Common myeloid progenitor, CD34-positive (primary cell): Measurements from ENCODE around the gene SMC6.
A peak's percentile ranks its signal among the peaks of the same experiment; 100 is the strongest.

ENCODE experiments used
- CTCF ChIA-PET: fragments of 350-600 bp; sonication (Branson Sonifier 250); formaldehyde crosslinking; loops from one replicate; lab custom pipeline; 2021; ENCODE audit warnings: antibody characterized with exemption; lab: Charles Lee
- POLR2A ChIA-PET: fragments of 350-600 bp; sonication (Branson Sonifier 250); formaldehyde crosslinking; loops from one replicate; lab custom pipeline; 2021; ENCODE audit warnings: antibody characterized with exemption; lab: Charles Lee
- DNase-seq, 3 donors: peaks; one replicate each; pipeline versions ENCODE4 v3.0.0 to v3.0.0-alpha.2; 2013
- H3K27ac ChIP-seq, 2 experiments: 1 replicate in 1 of 2; 2 replicates in 1 of 2; pipeline ENCODE4 v1.7.0; 2013; ENCODE audit warnings: inconsistent platforms in 2 of 2, low read length in 2 of 2, mild to moderate bottlenecking in 2 of 2, low read depth in 1 of 2, moderate library complexity in 1 of 2; ENCODE audit not compliant: severe bottlenecking in 2 of 2, insufficient read depth in 1 of 2, poor library complexity in 1 of 2
- H3K27me3 ChIP-seq, 5 experiments: replicated peaks in 2 of 5; 1 replicate in 3 of 5; 2 replicates in 2 of 5; pipeline versions ENCODE4 v1.6.1 to v1.7.0; 2013; ENCODE audit warnings: low read length in 4 of 5, mild to moderate bottlenecking in 2 of 5, moderate library complexity in 2 of 5, inconsistent platforms in 1 of 5; ENCODE audit not compliant: insufficient read depth in 5 of 5, control insufficient read depth in 4 of 5
- H3K36me3 ChIP-seq, 4 experiments: 1 replicate in 2 of 4; 2 replicates in 2 of 4; pipeline versions ENCODE4 v1.6.1 to v1.7.0; 2013; ENCODE audit warnings: low read length in 3 of 4, control low read depth in 1 of 4, mild to moderate bottlenecking in 1 of 4; ENCODE audit not compliant: control insufficient read depth in 4 of 4, insufficient read depth in 4 of 4
- H3K4me1 ChIP-seq, 4 experiments: 1 replicate in 3 of 4; 2 replicates in 1 of 4; pipeline versions ENCODE4 v1.6.1 to v1.7.1; 2013; ENCODE audit warnings: low read length in 3 of 4, mild to moderate bottlenecking in 3 of 4, control low read depth in 1 of 4, inconsistent platforms in 1 of 4, moderate library complexity in 1 of 4; ENCODE audit not compliant: control insufficient read depth in 4 of 4, insufficient read depth in 4 of 4; ENCODE audit errors: control extremely low read depth in 1 of 4
- H3K4me3 ChIP-seq, 7 experiments: 1 replicate in 4 of 7; 2 replicates in 3 of 7; pipeline versions ENCODE4 v1.5.1 to v1.7.0; 2013; ENCODE audit warnings: mild to moderate bottlenecking in 7 of 7, low read length in 6 of 7, moderate library complexity in 6 of 7, inconsistent platforms in 2 of 7, low read depth in 2 of 7, control low read depth in 1 of 7; ENCODE audit not compliant: insufficient read depth in 4 of 7, control insufficient read depth in 1 of 7; ENCODE audit errors: extremely low read depth in 1 of 7
- H3K9me3 ChIP-seq, 5 experiments: 1 replicate in 4 of 5; 2 replicates in 1 of 5; pipeline versions ENCODE4 v1.6.1 to v1.7.1; 2013; ENCODE audit warnings: low read length in 4 of 5, mild to moderate bottlenecking in 2 of 5, inconsistent platforms in 1 of 5, low read depth in 1 of 5, moderate library complexity in 1 of 5; ENCODE audit not compliant: control insufficient read depth in 4 of 5, insufficient read depth in 2 of 5; ENCODE audit errors: control extremely low read depth in 1 of 5
- WGBS: methylation state at CpG from one replicate; pipeline ENCODE4 v1.1.5; 2013; ENCODE audit not compliant: insufficient coverage; 5-methylcytosine and 5-hydroxymethylcytosine counted together

SMC6 gene

DNA sequence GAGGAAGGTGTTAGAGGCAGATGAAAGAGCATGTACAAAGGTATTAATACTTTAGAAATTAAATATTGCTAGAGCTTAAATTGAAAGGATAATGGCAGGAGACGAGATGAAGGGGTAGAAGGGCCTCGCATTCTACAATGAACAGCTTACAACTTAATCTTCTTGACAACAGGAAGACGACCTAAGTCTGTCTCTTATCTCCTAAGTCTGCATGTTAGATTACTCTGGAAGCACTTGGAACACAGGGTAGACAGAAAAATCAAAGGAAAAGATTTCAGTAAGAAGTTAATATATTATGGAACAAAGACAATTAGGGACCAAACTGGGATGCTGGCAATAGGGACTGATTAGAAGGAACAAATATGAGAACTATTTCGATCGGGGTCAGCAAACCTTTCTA, 34.9 kb downstream of the SMC6 start:
- peaks cover 10 to 55% (median 21%) of the 10 kb centered on the region in 4 experiments for H3K36me3 ChIP-seq

DNA sequence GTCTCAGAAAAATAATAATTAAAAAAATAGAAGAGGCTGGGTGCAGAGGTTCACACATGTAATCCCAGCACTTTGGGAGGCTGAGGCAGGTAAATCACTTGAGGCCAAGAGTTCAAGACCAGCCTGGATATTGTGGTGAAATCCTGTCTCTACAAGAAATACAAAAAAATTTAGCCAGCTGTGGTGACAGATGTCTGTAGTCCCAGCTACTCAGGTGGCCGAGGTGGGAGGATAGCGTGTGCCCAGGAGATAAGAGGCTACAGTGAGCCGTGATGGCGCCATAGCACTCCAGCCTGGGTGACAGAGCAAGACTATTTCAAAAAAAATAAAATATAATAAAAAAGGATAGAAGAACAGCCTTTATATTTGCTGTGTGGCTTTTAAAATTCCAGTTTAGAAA, 35.9 kb downstream of the SMC6 start:
- peak in 1 of 3 donors; percentile 5 for DNase-seq
- Histone ChIP-seq H3K27ac (no peak overlapping the region), H3K36me3 (peaks cover 18 to 56% (median 25%) of the 10 kb centered on the region in 4 experiments), H3K4me1 (no peaks in the 10 kb centered on the region), H3K9me3 (no peaks in the 10 kb centered on the region), H3K27me3 (no peaks in the 10 kb centered on the region), H3K4me3 (no peak overlapping the region)
- POLR2A ChIA-PET: interaction anchor here (0.6 kb wide), 1 partner anchor 463 kb away, joined by 3 read pairs; no protein-coding TSS in a partner anchor
- 100% methylated on average over 2 of the region's 4 CpGs for WGBS
- CTCF ChIA-PET: interaction anchor here (1.4 to 3.2 kb wide), 3 partner anchors 17 to 113 kb away, joined by 3 to 15 read pairs (median 7); no protein-coding TSS in a partner anchor

More for the DNA sequence above, 34.9 kb downstream of the SMC6 start:
- DNase-seq: no peak
- no peak overlapping the region for H3K27ac ChIP-seq
- H3K4me3 ChIP-seq: no peak overlapping the region
- ChIA-PET POLR2A (no interaction called here), CTCF (interaction anchor here (0.8 to 3.2 kb wide), 10 partner anchors 10 to 200 kb away, joined by 3 to 15 read pairs (median 5); no protein-coding TSS in a partner anchor)
- H3K27me3 ChIP-seq: no peaks in the 10 kb centered on the region
- no peaks in the 10 kb centered on the region for H3K4me1 ChIP-seq
- H3K9me3 ChIP-seq: no peaks in the 10 kb centered on the region
- WGBS: 100% methylated on average over 3 of the region's 5 CpGs

DNA sequence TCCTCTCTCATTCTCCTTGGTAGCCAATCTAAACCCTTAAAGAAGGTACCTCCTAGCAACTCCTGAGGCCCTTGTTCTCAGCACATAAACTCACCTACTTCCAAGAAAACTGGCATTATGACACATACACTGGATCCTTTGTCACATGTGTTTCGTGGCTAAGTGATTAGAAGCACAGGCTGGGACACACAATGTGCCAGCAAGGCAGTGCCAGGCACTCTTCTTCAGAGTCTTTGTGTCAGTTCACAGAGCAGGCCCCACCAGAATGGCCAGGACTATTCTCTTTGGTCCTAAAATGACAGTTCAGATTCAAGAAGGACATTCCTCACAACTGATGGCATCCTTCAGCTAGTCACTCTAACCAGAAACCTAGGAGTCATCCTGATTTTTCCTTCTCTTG, 40.3 kb downstream of the SMC6 start:
- DNase-seq: no peak
- ChIA-PET CTCF (no interaction called here), POLR2A (no interaction called here)
- WGBS: 86% methylated on average over 1 of the region's 1 CpG
- Histone ChIP-seq H3K27ac (no peak overlapping the region), H3K4me3 (no peak overlapping the region), H3K9me3 (no peaks in the 10 kb centered on the region), H3K4me1 (no peaks in the 10 kb centered on the region), H3K27me3 (no peaks in the 10 kb centered on the region), H3K36me3 (peaks cover 16 to 53% (median 22%) of the 10 kb centered on the region in 4 experiments)

DNA sequence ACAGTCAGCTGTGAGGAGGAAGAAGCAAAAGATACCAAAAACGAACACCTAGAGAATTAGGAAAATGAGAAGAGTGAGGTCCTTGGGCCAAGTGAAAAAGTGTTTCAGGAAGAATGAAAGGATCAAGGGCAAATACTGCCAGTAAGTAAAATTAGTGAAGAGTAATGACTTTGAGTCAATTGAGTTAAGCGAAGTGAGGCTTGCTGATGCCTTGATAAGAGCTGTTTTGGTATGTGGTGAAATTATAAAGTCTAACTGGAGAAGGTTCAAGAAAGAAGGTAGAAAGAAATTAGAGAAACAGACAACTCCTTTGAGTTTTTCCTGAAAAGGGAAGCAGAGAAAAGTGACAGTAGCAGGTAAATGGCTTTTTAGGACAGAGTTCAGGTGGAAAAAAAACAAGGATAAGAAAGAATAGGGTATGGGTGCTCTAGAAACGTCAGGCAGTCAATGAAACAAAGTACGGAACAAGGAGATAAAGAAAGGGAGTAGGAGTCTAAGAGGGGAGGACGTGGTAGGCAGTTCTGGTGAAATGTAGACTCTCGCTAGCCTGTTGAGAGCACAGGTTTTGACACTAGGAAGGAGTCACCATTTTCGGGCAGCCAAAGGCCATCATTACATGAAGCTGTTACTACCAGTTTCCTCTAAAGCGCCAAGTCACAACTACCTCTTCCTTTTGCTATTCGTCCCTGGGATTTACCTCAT, 42.9 kb downstream of the SMC6 start:
- Histone ChIP-seq H3K4me1 (no peaks in the 10 kb centered on the region), H3K4me3 (no peak overlapping the region), H3K9me3 (no peaks in the 10 kb centered on the region), H3K27ac (no peak overlapping the region), H3K27me3 (no peaks in the 10 kb centered on the region), H3K36me3 (peaks cover 20 to 53% (median 26%) of the 10 kb centered on the region in 4 experiments)
- 97% methylated on average over 7 of the region's 9 CpGs for WGBS
- no peak for DNase-seq
- CTCF ChIA-PET: no interaction called here
- POLR2A ChIA-PET: no interaction called here

DNA sequence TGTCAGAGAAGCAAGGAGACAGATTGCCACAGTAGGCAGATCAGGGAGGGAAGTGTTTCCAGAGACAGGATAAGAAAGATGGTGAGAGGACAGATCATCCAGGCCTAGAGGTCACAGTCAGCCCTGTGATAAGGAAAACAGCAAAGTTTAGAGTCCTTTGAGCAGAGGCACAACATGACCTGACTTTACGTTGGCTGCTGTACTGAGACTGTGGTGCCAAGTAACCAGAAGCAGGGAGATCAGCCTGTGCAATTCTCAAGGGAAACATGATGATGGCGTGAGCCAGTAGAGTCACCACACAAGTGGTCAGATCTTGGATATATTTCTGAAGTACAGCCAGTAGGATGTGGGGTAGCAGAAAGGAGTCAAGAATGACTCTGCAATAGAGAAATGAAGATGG, 43.7 kb downstream of the SMC6 start:
- Histone ChIP-seq H3K36me3 (peaks cover 21 to 49% (median 26%) of the 10 kb centered on the region in 4 experiments), H3K27me3 (no peaks in the 10 kb centered on the region), H3K27ac (no peak overlapping the region), H3K4me1 (no peaks in the 10 kb centered on the region), H3K9me3 (no peaks in the 10 kb centered on the region), H3K4me3 (no peak overlapping the region)
- CTCF ChIA-PET: interaction anchor here (1.3 kb wide), 1 partner anchor 12 kb away, joined by 3 read pairs; no protein-coding TSS in a partner anchor
- WGBS: 100% methylated on average over 2 of the region's 2 CpGs
- DNase-seq: no peak
- POLR2A ChIA-PET: no interaction called here

DNA sequence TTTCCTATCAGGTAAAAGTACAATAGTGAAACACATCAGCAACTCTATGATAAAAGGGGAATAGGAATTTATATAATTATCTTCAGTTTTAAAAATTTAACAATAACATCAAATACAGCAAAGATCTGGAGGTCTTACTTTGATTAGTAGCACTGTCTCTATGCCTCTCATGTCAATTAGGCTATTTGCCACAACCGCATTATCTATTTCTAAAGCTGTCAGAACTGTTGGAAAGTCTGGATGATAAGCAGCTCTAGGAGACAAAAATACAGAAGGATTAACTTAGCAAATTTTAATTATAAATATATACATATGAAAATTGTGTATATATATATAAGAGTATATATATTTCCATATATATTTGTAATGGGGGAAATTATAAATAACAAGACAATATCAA, 45.1 kb downstream of the SMC6 start:
- WGBS: no CpG with 5 or more reads among the region's 1 CpG
- H3K27me3 ChIP-seq: no peaks in the 10 kb centered on the region

DNA sequence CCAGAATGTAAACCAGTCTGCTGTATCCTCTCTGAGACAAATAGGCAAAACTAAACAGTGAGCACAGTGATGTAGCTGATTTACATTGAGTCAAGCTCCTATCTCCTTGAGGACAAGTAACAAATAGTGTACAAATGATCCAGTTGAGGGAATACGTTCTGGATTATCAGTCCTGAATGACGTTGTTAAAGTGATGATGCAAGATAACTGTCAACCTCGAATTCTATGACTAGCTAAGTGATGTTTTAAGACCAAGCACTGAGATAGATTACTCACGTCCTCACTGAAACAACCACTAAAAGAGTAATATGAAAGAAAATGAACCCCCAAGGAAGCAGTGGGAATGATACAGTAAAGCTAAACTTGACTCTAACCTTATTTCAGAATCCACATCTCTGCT, 46.8 kb downstream of the SMC6 start:
- H3K4me3 ChIP-seq: no peak overlapping the region
- no peak overlapping the region for H3K27ac ChIP-seq
- DNase-seq: no peak
- H3K27me3 ChIP-seq: no peaks in the 10 kb centered on the region
- CTCF ChIA-PET: interaction anchor here (1.4 kb wide), 1 partner anchor 13 kb away, joined by 5 read pairs; no protein-coding TSS in a partner anchor
- H3K4me1 ChIP-seq: no peaks in the 10 kb centered on the region
- POLR2A ChIA-PET: no interaction called here
- H3K36me3 ChIP-seq: peaks cover 7 to 29% (median 22%) of the 10 kb centered on the region in 4 experiments
- H3K9me3 ChIP-seq: no peaks in the 10 kb centered on the region
- WGBS: 100% methylated on average over 2 of the region's 4 CpGs

More for the DNA sequence above, 45.1 kb downstream of the SMC6 start:
- H3K4me3 ChIP-seq: no peak overlapping the region
- CTCF ChIA-PET: interaction anchor here (1.1 to 1.3 kb wide), 2 partner anchors 9 to 11 kb away, joined by 3 read pairs; no protein-coding TSS in a partner anchor
- POLR2A ChIA-PET: no interaction called here
- H3K27ac ChIP-seq: no peak overlapping the region
- peaks cover 14 to 38% (median 23%) of the 10 kb centered on the region in 4 experiments for H3K36me3 ChIP-seq
- DNase-seq: no peak
- H3K4me1 ChIP-seq: no peaks in the 10 kb centered on the region
- H3K9me3 ChIP-seq: no peaks in the 10 kb centered on the region
